Mucosa of rectum (tissue), 2 donors: ENCODE measurements around the gene ABHD17B.

Experiments used
- H3K27ac ChIP-seq, 2 donors: one replicate each; pipeline ENCODE4 v1.7.0; 2013; ENCODE audit warnings: inconsistent platforms in 2 of 2, low read depth in 2 of 2, low read length in 2 of 2
- H3K27me3 ChIP-seq, 2 donors: one replicate each; pipeline ENCODE4 v1.7.0; 2013; ENCODE audit warnings: low read length in 2 of 2; ENCODE audit not compliant: control insufficient read depth in 2 of 2, insufficient read depth in 2 of 2
- H3K36me3 ChIP-seq, 2 donors: one replicate each; pipeline ENCODE4 v1.7.0; 2013; ENCODE audit warnings: low read length in 2 of 2; ENCODE audit not compliant: control insufficient read depth in 2 of 2, insufficient read depth in 2 of 2
- H3K4me1 ChIP-seq, 2 donors: one replicate each; pipeline ENCODE4 v1.7.0; 2013; ENCODE audit warnings: low read length in 2 of 2, mild to moderate bottlenecking in 1 of 2; ENCODE audit not compliant: control insufficient read depth in 2 of 2, insufficient read depth in 2 of 2
- H3K4me3 ChIP-seq, 2 donors: one replicate each; pipeline ENCODE4 v1.7.0; 2013; ENCODE audit warnings: low read length in 2 of 2
- H3K9ac ChIP-seq, 2 donors: one replicate each; pipeline ENCODE4 v1.7.0; 2013; ENCODE audit warnings: low read length in 2 of 2, low read depth in 1 of 2, mild to moderate bottlenecking in 1 of 2
- H3K9me3 ChIP-seq, 2 donors: one replicate each; pipeline ENCODE4 v1.7.0; 2013; ENCODE audit warnings: low read length in 2 of 2; ENCODE audit not compliant: control insufficient read depth in 2 of 2
- donor health status: healthy.
- donor health status: Normal muscosa, but diverticular disease.

ABHD17B gene

GRCh38 chr9:71897577-71897976, 13.4 kb downstream of the ABHD17B start:
- Histone ChIP-seq H3K27ac (no peak overlapping the region), H3K36me3 (peaks cover 0 to 3% of the 10 kb centered on the region in 2 donors), H3K27me3 (no peaks in the 10 kb centered on the region), H3K9me3 (no peaks in the 10 kb centered on the region), H3K4me3 (no peak overlapping the region), H3K9ac (no peak overlapping the region), H3K4me1 (peaks cover 0 to 2% of the 10 kb centered on the region in 2 donors)

- H3K9ac ChIP-seq = no peak overlapping the region
- H3K36me3 ChIP-seq = peaks cover 0 to 3% of the 10 kb centered on the region in 2 donors
- H3K4me1 ChIP-seq = peaks cover 0 to 2% of the 10 kb centered on the region in 2 donors
- H3K27ac ChIP-seq = no peak overlapping the region
- no peaks in the 10 kb centered on the region for H3K27me3 ChIP-seq
- no peak overlapping the region for H3K4me3 ChIP-seq
- H3K9me3 ChIP-seq = no peaks in the 10 kb centered on the region
These were observed 14.2 kb downstream of the ABHD17B start for GRCh38 chr9:71896761-71897160.

- no peaks in the 10 kb centered on the region for H3K27me3 ChIP-seq
- peaks cover 0 to 2% of the 10 kb centered on the region in 2 donors for H3K4me1 ChIP-seq
- H3K36me3 ChIP-seq = peaks cover 0 to 3% of the 10 kb centered on the region in 2 donors
- H3K4me3 ChIP-seq = no peak overlapping the region
- H3K27ac ChIP-seq = no peak overlapping the region
- no peak overlapping the region for H3K9ac ChIP-seq
- H3K9me3 ChIP-seq = no peaks in the 10 kb centered on the region
These were observed 15.0 kb downstream of the ABHD17B start for GRCh38 chr9:71895955-71896354.

GRCh38 chr9:71895117-71895516, 15.9 kb downstream of the ABHD17B start:
- no peaks in the 10 kb centered on the region for H3K27me3 ChIP-seq
- peaks cover 0 to 2% of the 10 kb centered on the region in 2 donors for H3K4me1 ChIP-seq
- H3K4me3 ChIP-seq = no peak overlapping the region
- no peaks in the 10 kb centered on the region for H3K9me3 ChIP-seq
- H3K36me3 ChIP-seq = peaks cover 0 to 3% of the 10 kb centered on the region in 2 donors
- H3K9ac ChIP-seq = no peak overlapping the region
- no peak overlapping the region for H3K27ac ChIP-seq

GRCh38 chr9:71891557-71892189, 19.3 kb downstream of the ABHD17B start:
- H3K36me3 ChIP-seq = peaks cover 0 to 3% of the 10 kb centered on the region in 2 donors
- no peak overlapping the region for H3K4me3 ChIP-seq
- H3K4me1 ChIP-seq = no peaks in the 10 kb centered on the region
- H3K9me3 ChIP-seq = no peaks in the 10 kb centered on the region
- no peak overlapping the region for H3K9ac ChIP-seq
- no peak overlapping the region for H3K27ac ChIP-seq
- H3K27me3 ChIP-seq = no peaks in the 10 kb centered on the region

- H3K36me3 ChIP-seq = peaks cover 0 to 3% of the 10 kb centered on the region in 2 donors
- H3K27ac ChIP-seq = no peak overlapping the region
- H3K4me1 ChIP-seq = no peaks in the 10 kb centered on the region
These were observed 20.8 kb downstream of the ABHD17B start for GRCh38 chr9:71890042-71890679.

GRCh38 chr9:71887362-71887761, 23.6 kb downstream of the ABHD17B start:
- Histone ChIP-seq H3K9me3 (peaks cover 0 to 6% of the 10 kb centered on the region in 2 donors), H3K27ac (no peak overlapping the region), H3K36me3 (no peaks in the 10 kb centered on the region), H3K4me3 (no peak overlapping the region), H3K4me1 (no peaks in the 10 kb centered on the region), H3K9ac (no peak overlapping the region), H3K27me3 (no peaks in the 10 kb centered on the region)

More at GRCh38 chr9:71890042-71890679, 20.8 kb downstream of the ABHD17B start:
- no peak overlapping the region for H3K4me3 ChIP-seq
- no peaks in the 10 kb centered on the region for H3K27me3 ChIP-seq
- no peak overlapping the region for H3K9ac ChIP-seq
- no peaks in the 10 kb centered on the region for H3K9me3 ChIP-seq

- no peak overlapping the region for H3K27ac ChIP-seq
- H3K9ac ChIP-seq = no peak overlapping the region
- no peaks in the 10 kb centered on the region for H3K36me3 ChIP-seq
- peaks cover 0 to 6% of the 10 kb centered on the region in 2 donors for H3K9me3 ChIP-seq
- H3K4me3 ChIP-seq = no peak overlapping the region
- H3K27me3 ChIP-seq = no peaks in the 10 kb centered on the region
- no peaks in the 10 kb centered on the region for H3K4me1 ChIP-seq
These were observed 24.5 kb downstream of the ABHD17B start for GRCh38 chr9:71886541-71886940.

- H3K9me3 ChIP-seq = peaks cover 0 to 6% of the 10 kb centered on the region in 2 donors
- H3K36me3 ChIP-seq = no peaks in the 10 kb centered on the region
- no peaks in the 10 kb centered on the region for H3K4me1 ChIP-seq
- no peak overlapping the region for H3K4me3 ChIP-seq
- no peak overlapping the region for H3K9ac ChIP-seq
- H3K27ac ChIP-seq = no peak overlapping the region
- H3K27me3 ChIP-seq = no peaks in the 10 kb centered on the region
These were observed 25.0 kb downstream of the ABHD17B start for GRCh38 chr9:71886015-71886414.

- no peaks in the 10 kb centered on the region for H3K4me1 ChIP-seq
- H3K27ac ChIP-seq = no peak overlapping the region
- H3K4me3 ChIP-seq = no peak overlapping the region
- no peak overlapping the region for H3K9ac ChIP-seq
- H3K36me3 ChIP-seq = no peaks in the 10 kb centered on the region
- peaks cover 0 to 6% of the 10 kb centered on the region in 2 donors for H3K9me3 ChIP-seq
- H3K27me3 ChIP-seq = no peaks in the 10 kb centered on the region
These were observed 25.5 kb downstream of the ABHD17B start for GRCh38 chr9:71885467-71885866.
